HepG2 (cell line): ENCODE measurements around the gene SND1. TPM values are rescaled to one million over a fixed set of nuclear protein-coding genes. Genes with fewer than 3 reads are reported as not detected.

Experiments
- ATAC-seq: fragments of 200-7000 bp; cut with Tn5 transposase; 3 replicates; pipeline ENCODE4 v1.9.1; 2020; ENCODE audit warnings: mild to moderate bottlenecking, moderate library complexity
- BruUV-seq: library from RNA; stranded (reverse); fragments of 400-500 nt; replicated peaks from 2 replicates; lab custom pipeline; 2021; lab: Mats Ljungman, UMichigan
- CTCF ChIA-PET: fragments of 300-600 bp; formaldehyde crosslinking; extraction: SDS; loops from one replicate; lab custom pipeline; 2021; ENCODE audit warnings: low total read pairs, inconsistent platforms, low intra/inter-chr PET ratio; lab: Yijun Ruan, JAX
- POLR2A ChIA-PET: fragments of 350-600 bp; sonication (Branson Sonifier 250); formaldehyde crosslinking; loops from one replicate; lab custom pipeline; 2020; ENCODE audit warnings: antibody characterized with exemption, inconsistent platforms; lab: Yijun Ruan, JAX
- DNase-seq: peaks from one replicate; pipeline ENCODE4 v3.0.0-alpha.2; 2015; ENCODE audit warnings: low spot score
- FAIRE-seq: peaks from 3 replicates; lab custom pipeline; 2011; peaks lifted over from hg19 to GRCh38; lab: Jason Lieb, UNC
- H2AFZ ChIP-seq: one replicate; pipeline ENCODE4 v1.6.1; 2011; ENCODE audit warnings: low read length, inconsistent platforms
- H3K27ac ChIP-seq: fragments of 300-600 bp; 3 replicates; pipeline ENCODE4 v1.8.0; 2011; ENCODE audit warnings: mixed run types, mild to moderate bottlenecking, mixed read lengths, low read length, inconsistent platforms; ENCODE audit not compliant: insufficient read depth; ENCODE audit errors: extremely low read length
- H3K27me3 ChIP-seq, 2 experiments: fragments of 200-600 bp in 1 of 2; 2 replicates in 1 of 2; 3 replicates in 1 of 2; pipeline versions ENCODE4 v1.6.0 to v1.8.0; 2011; ENCODE audit warnings: low read length in 2 of 2, mild to moderate bottlenecking in 2 of 2, moderate library complexity in 2 of 2, inconsistent platforms in 1 of 2; ENCODE audit not compliant: insufficient read depth in 2 of 2, control insufficient read depth in 1 of 2
- H3K36me3 ChIP-seq, 2 experiments: fragments of 200-600 bp in 1 of 2; replicated peaks in 1 of 2; 2 replicates in 1 of 2; 3 replicates in 1 of 2; pipeline versions ENCODE4 v1.5.1 to v1.8.0; 2011; ENCODE audit warnings: low read length in 2 of 2, inconsistent platforms in 1 of 2; ENCODE audit not compliant: insufficient read depth in 2 of 2, control insufficient read depth in 1 of 2
- H3K4me1 ChIP-seq: 2 replicates; pipeline ENCODE4 v1.5.1; 2012; ENCODE audit warnings: low read length, inconsistent platforms; ENCODE audit not compliant: insufficient read depth
- H3K4me2 ChIP-seq: 2 replicates; pipeline ENCODE4 v1.6.0; 2011; ENCODE audit warnings: low read depth, low read length, inconsistent platforms
- H3K4me3 ChIP-seq, 3 experiments: fragments of 200-600 bp in 1 of 3; sonication (generic), shearing (Covaris generic) in 1 of 3; replicated peaks in 1 of 3; 2 replicates each; pipeline ENCODE4 v1.5.1; 2011 to 2016; ENCODE audit warnings: low read length in 3 of 3, inconsistent platforms in 2 of 3, low read depth in 2 of 3, mild to moderate bottlenecking in 2 of 3, control low read depth in 1 of 3, mixed read lengths in 1 of 3; ENCODE audit not compliant: insufficient read depth in 1 of 3
- H3K79me2 ChIP-seq: one replicate; pipeline ENCODE4 v1.6.1; 2011; ENCODE audit warnings: low read length, inconsistent platforms; ENCODE audit not compliant: insufficient read depth
- H3K9ac ChIP-seq: 2 replicates; pipeline ENCODE4 v1.6.0; 2011; ENCODE audit warnings: mild to moderate bottlenecking, low read depth, low read length, inconsistent platforms; ENCODE audit not compliant: insufficient read depth
- H3K9me3 ChIP-seq: 2 replicates; pipeline ENCODE4 v1.5.1; 2012; ENCODE audit warnings: mild to moderate bottlenecking, low read length
- H4K20me1 ChIP-seq: 2 replicates; pipeline ENCODE4 v1.6.0; 2011; ENCODE audit warnings: inconsistent platforms, mild to moderate bottlenecking, low read length, moderate library complexity; ENCODE audit not compliant: insufficient read depth
- ARNT ChIP-seq: fragments of 450-650 bp; IDR thresholded peaks from 2 replicates; pipeline ENCODE4 v1.6.1; 2017
- HNRNPK ChIP-seq: fragments of 200-400 bp; formaldehyde crosslinking; IDR thresholded peaks from 2 replicates; pipeline ENCODE4 v1.6.1; 2018; ENCODE audit warnings: low read length, low read depth, moderate library complexity, mild to moderate bottlenecking; ENCODE audit not compliant: poor library complexity, severe bottlenecking
- KDM6A ChIP-seq: IDR thresholded peaks from 2 replicates; pipeline ENCODE4 v1.6.1; 2016; ENCODE audit warnings: low read depth
- MED1 ChIP-seq: sonication (generic); formaldehyde crosslinking; IDR thresholded peaks from 2 replicates; pipeline ENCODE4 v1.4.0; 2020; ENCODE audit warnings: missing genetic modification reagents
- MXD4 ChIP-seq: IDR thresholded peaks from 2 replicates; pipeline ENCODE4 v1.6.1; 2016; ENCODE audit warnings: mild to moderate bottlenecking, missing biosample characterization, missing genetic modification reagents
- NFE2L1 ChIP-seq: sonication (generic); formaldehyde crosslinking; IDR thresholded peaks from 2 replicates; pipeline ENCODE4 v1.4.0; 2020; ENCODE audit warnings: missing genetic modification reagents, mild to moderate bottlenecking, borderline replicate concordance
- PHF8 ChIP-seq: sonication (generic); formaldehyde crosslinking; IDR thresholded peaks from 2 replicates; pipeline ENCODE4 v1.5.0; 2020; ENCODE audit warnings: missing genetic modification reagents
- PITX1 ChIP-seq: sonication (generic); formaldehyde crosslinking; IDR thresholded peaks from 2 replicates; pipeline ENCODE4 v1.5.1; 2020; ENCODE audit warnings: mild to moderate bottlenecking, missing genetic modification reagents
- RBM39 ChIP-seq: fragments of 200-400 bp; formaldehyde crosslinking; IDR thresholded peaks from one replicate; pipeline ENCODE4 v1.6.1; 2018; ENCODE audit warnings: antibody characterized with exemption, mild to moderate bottlenecking, low read depth, low read length; ENCODE audit not compliant: poor library complexity, severe bottlenecking
- ZFAT ChIP-seq: sonication (generic); formaldehyde crosslinking; conservative IDR thresholded peaks from 2 replicates; pipeline ENCODE4 v1.8.1; 2023; ENCODE audit warnings: missing genetic modification reagents, inconsistent platforms
- ZFP36L2 ChIP-seq: sonication (generic); formaldehyde crosslinking; IDR thresholded peaks from 2 replicates; pipeline ENCODE4 v1.4.0; 2020; ENCODE audit warnings: missing genetic modification reagents
- ZKSCAN1 ChIP-seq: fragments of 150-350 bp; IDR thresholded peaks from 2 replicates; pipeline ENCODE4 v1.6.1; 2014; ENCODE audit warnings: low read length
- ZNF253 ChIP-seq: sonication (generic); formaldehyde crosslinking; IDR thresholded peaks from 2 replicates; pipeline ENCODE4 v1.8.0; 2022; ENCODE audit warnings: mild to moderate bottlenecking, missing genetic modification reagents, borderline replicate concordance
- ZNF343 ChIP-seq: sonication (generic); formaldehyde crosslinking; IDR thresholded peaks from 2 replicates; pipeline ENCODE4 v1.4.0; 2020; ENCODE audit warnings: mild to moderate bottlenecking, missing genetic modification reagents
- ZNF574 ChIP-seq: sonication (generic); formaldehyde crosslinking; IDR thresholded peaks from 2 replicates; pipeline ENCODE4 v1.4.0; 2020; ENCODE audit warnings: missing genetic modification reagents
- ZNF598 ChIP-seq: sonication (generic); formaldehyde crosslinking; IDR thresholded peaks from 2 replicates; pipeline ENCODE4 v1.5.1; 2020; ENCODE audit warnings: mild to moderate bottlenecking, missing genetic modification reagents, borderline replicate concordance
- ZNF605 ChIP-seq: sonication (generic); formaldehyde crosslinking; IDR thresholded peaks from 2 replicates; pipeline ENCODE4 v1.8.0; 2022; ENCODE audit warnings: mild to moderate bottlenecking, missing genetic modification reagents
- ZNF761 ChIP-seq: sonication (generic); formaldehyde crosslinking; conservative IDR thresholded peaks from 2 replicates; pipeline ENCODE4 v1.4.0; 2020; ENCODE audit warnings: mild to moderate bottlenecking, missing genetic modification reagents
- ZNF792 ChIP-seq: IDR thresholded peaks from 2 replicates; pipeline ENCODE4 v1.6.1; 2016
- WGBS: methylation state at CpG from one replicate; pipeline ENCODE4 v1.1.6; 2017; ENCODE audit warnings: low lambda C conversion rate; 5-methylcytosine and 5-hydroxymethylcytosine counted together
- in situ Hi-C: cut with HindIII; loops from 2 replicates; pipeline ENCODE4 v1.10.0; 2017; ENCODE audit warnings: low pct_unique_long_range_greater_than_20kb; ENCODE audit not compliant: extremely low pct_ligation_motif_present
- intact Hi-C: fragments of 100-400 bp; cut with micrococcal nuclease; formaldehyde crosslinking; loops from one replicate; pipeline ENCODE4 v1.10.0; 2022; ENCODE audit not compliant: unreplicated experiment
- polyA plus RNA-seq, 8 experiments: library from polyadenylated mRNA; depleted of rRNA in 3 of 8; stranded (reverse) in 7 of 8; unstranded in 1 of 8; fragments of >200 nt; fragmentation: Illumina TruSeq in 4 of 8; extraction: Trizol in 4 of 8; gene quantifications; 2 replicates each; pipeline versions ENCODE4 v1.2.1 to v1.2.3, GENCODE V29; 2011 to 2016; ENCODE audit warnings: low read depth in 4 of 8, missing spikeins in 1 of 8, mixed read lengths in 1 of 8; ENCODE audit not compliant: insufficient read depth in 1 of 8
- total RNA-seq, 5 experiments: library from RNA; depleted of rRNA; stranded (reverse); fragments of >200 nt; fragmentation: Illumina TruSeq; extraction: Trizol; gene quantifications; 2 replicates each; pipeline ENCODE4 v1.2.3, GENCODE V29; 2016; ENCODE audit warnings: low read depth in 1 of 5
- TF ChIP-seq, protein P1 (sequence below): sonication (generic); formaldehyde crosslinking; IDR thresholded peaks from 2 replicates; pipeline ENCODE4 v1.9.0; 2021; ENCODE audit warnings: missing genetic modification reagents, borderline replicate concordance

Gene SND1
- total and polyA plus RNA-seq, 2 of the 13 experiments (the other 11 are each of a cell fraction or from before 2014, with no cell fraction given), result 110 to 182 TPM

DNA sequence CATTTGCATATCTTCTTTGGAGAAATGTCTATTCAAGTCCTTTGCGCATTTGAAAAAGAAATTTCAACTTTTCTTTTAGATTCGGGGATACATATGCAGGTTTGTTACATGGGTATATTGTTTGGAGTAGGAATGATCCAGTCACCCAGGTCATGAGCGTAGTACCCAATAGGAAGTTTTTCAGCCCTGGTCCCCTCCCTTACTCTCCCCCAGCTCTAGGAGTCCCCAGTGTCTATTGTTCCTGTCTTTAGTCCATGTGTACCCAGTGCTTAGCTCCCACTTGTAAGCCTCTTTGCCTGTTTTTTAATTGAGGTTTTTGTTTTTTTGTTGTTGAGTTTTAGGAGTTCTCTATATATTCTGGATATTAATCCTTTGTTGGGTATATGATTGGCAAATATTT lies 63.3 kb downstream of the SND1 start:
- POLR2A ChIA-PET, result no interaction called here
- WGBS, result 70% methylated on average over 3 of the region's 3 CpGs
- ATAC-seq (no peak), FAIRE-seq (no peak), DNase-seq (no peak)
- intact Hi-C loops (no loop called here), in situ Hi-C loops (no loop called here)
- Histone ChIP-seq H3K36me3 (peaks cover 20 to 78% of the 10 kb centered on the region in 2 experiments), H3K27me3 (no peaks in the 10 kb centered on the region), H3K27ac (no peak overlapping the region), H3K9me3 (peaks cover 7% of the 10 kb centered on the region), H2AFZ (no peak overlapping the region), H3K4me3 (no peak overlapping the region), H3K4me2 (no peak overlapping the region), H3K4me1 (no peaks in the 10 kb centered on the region), H3K9ac (no peak overlapping the region), H3K79me2 (peaks cover 45% of the 10 kb centered on the region), H4K20me1 (peaks cover 4% of the 10 kb centered on the region; the same call in 1 of the 2 replicates)
- TF ChIP-seq KDM6A (CRISPR knock-in tag) (no peak), ZNF792 (CRISPR knock-in tag) (no peak), ARNT (no peak), ZFP36L2 (CRISPR knock-in tag) (no peak), PHF8 (no peak), ZNF761 (no peak), MXD4 (CRISPR knock-in tag) (no peak), ZNF598 (CRISPR knock-in tag) (no peak), ZFAT (CRISPR knock-in tag) (no peak), ZNF343 (CRISPR knock-in tag) (no peak), NFE2L1 (CRISPR knock-in tag) (no peak), ZNF253 (no peak), HNRNPK (no peak), ZKSCAN1 (no peak), PITX1 (no peak), ZNF605 (CRISPR knock-in tag) (no peak), ZNF574 (CRISPR knock-in tag) (no peak), MED1 (no peak), RBM39 (no peak)
- TF ChIP-seq, protein P1, sequence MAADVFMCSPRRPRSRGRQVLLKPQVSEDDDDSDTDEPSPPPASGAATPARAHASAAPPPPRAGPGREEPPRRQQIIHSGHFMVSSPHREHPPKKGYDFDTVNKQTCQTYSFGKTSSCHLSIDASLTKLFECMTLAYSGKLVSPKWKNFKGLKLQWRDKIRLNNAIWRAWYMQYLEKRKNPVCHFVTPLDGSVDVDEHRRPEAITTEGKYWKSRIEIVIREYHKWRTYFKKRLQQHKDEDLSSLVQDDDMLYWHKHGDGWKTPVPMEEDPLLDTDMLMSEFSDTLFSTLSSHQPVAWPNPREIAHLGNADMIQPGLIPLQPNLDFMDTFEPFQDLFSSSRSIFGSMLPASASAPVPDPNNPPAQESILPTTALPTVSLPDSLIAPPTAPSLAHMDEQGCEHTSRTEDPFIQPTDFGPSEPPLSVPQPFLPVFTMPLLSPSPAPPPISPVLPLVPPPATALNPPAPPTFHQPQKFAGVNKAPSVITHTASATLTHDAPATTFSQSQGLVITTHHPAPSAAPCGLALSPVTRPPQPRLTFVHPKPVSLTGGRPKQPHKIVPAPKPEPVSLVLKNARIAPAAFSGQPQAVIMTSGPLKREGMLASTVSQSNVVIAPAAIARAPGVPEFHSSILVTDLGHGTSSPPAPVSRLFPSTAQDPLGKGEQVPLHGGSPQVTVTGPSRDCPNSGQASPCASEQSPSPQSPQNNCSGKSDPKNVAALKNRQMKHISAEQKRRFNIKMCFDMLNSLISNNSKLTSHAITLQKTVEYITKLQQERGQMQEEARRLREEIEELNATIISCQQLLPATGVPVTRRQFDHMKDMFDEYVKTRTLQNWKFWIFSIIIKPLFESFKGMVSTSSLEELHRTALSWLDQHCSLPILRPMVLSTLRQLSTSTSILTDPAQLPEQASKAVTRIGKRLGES (CRISPR knock-in tag), result no peak
- no TSS peak for BruUV-seq
- CTCF ChIA-PET, result interaction anchor here (0.6 kb wide), 1 partner anchor 493 kb away, joined by 3 read pairs; no protein-coding TSS in a partner anchor
